Suppressor macrophage (primary cell): ENCODE data around the gene ATXN7L1.

ENCODE experiments used
- DNase-seq, 4 experiments: peaks; one replicate each; pipeline ENCODE4 v3.0.0-alpha.2; 2020 to 2022
- total RNA-seq, 17 experiments: gene quantifications; one replicate each; lab custom pipeline; 2026; ENCODE audit warnings: mixed read lengths in 6 of 17, inconsistent platforms in 3 of 17; lab: John Stamatoyannopoulos, UW

ATXN7L1 gene
- 9.2 to 91.0 (median 21.3) reads per million in 17 experiments for total RNA-seq

GRCh38 chr7:105876091-105876963, at the start of gene ATXN7L1:
TSS of gene ATXN7L1 (minus strand) at chr7:105876599. CDS start at chr7:105876558, 41 bp downstream.
- peak; percentile 95 to 97 (median 96) for DNase-seq

DNA sequence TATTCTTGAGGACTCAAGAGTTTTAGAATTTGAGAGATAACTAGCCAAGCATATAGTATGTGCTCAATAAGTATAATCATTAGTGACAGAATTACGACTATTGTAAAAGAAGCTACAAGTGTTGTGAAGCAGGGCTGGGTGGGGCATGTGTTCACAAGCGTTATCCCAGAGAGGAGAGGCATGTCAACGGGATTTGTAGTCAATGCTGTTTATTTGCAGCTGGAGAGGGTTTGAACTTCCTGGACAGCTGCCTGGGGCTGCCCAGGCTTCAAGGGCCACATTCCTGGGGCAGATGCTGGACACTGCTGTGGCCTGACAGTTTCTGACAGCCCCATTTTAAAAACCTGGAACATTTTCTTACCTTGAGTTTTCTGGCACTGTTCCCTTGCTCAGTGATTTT, 49.7 kb upstream of the ATXN7L1 start:
- DNase-seq: no peak

GRCh38 chr7:105924945-105925344, 48.5 kb upstream of the ATXN7L1 start:
- no peak for DNase-seq

DNA sequence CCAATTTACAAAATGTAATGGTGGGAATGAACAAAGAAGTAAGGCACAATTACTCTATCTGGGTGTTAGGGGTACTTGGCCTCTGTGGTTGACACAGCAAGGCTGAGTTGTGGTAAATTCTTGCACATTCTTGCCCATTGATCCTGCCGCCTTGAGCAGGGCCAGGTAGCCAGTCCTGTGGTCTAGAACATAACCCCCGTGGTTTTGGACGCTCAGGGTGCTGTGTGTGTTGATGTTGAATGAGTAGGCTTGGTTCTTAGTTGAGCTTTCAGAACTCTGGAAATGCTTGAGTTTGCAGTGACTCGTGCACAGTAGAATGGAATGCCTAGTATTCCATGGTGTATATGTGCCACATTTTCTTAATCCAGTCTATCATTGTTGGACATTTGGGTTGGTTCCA, 44.4 kb upstream of the ATXN7L1 start:
- no peak for DNase-seq

GRCh38 chr7:105917659-105918058, 41.3 kb upstream of the ATXN7L1 start:
- no peak for DNase-seq

- no peak for DNase-seq
Observed at GRCh38 chr7:105916603-105917002, 40.2 kb upstream of the ATXN7L1 start.

- DNase-seq: no peak
Observed at GRCh38 chr7:105913947-105914346, 37.5 kb upstream of the ATXN7L1 start.

GRCh38 chr7:105911961-105912575, 35.7 kb upstream of the ATXN7L1 start:
- no peak for DNase-seq

GRCh38 chr7:105910172-105910571, 33.8 kb upstream of the ATXN7L1 start:
- DNase-seq: no peak

GRCh38 chr7:105909742-105910141, 33.3 kb upstream of the ATXN7L1 start:
- DNase-seq: no peak

- DNase-seq: no peak
Observed at GRCh38 chr7:105907129-105907846, 30.9 kb upstream of the ATXN7L1 start.

GRCh38 chr7:105906695-105907094, 30.3 kb upstream of the ATXN7L1 start:
- no peak for DNase-seq

DNA sequence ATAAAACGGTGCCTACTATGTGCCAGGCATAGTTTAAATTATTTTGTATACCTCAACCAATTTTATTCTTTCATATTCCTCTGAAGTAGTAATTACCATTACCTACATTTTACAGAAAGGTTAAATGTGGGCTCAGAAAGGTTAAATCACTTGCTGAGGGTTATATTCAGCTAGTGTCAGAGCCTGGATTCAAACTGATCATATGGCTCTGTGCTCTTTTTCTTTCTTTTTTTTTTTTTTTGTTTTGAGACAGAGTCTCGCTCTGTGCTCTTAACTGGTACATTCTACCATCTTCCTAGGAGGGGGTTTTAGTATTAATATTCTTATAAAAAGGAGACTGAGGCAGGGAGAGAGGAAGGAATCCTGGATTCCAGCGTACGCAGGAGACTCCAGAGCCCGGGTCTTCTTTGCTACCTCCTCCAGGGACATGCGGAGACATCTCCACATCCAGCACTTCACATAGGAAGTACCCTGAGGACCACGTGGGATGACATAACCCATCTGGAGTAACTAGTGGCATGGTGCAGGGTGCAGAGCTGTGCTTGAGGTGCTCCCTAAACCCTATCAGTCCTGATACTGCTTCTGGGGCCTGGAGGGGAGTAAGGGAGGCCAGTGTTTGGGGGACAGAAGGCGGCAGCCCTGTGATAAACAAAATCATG, 29.6 kb upstream of the ATXN7L1 start:
- no peak for DNase-seq

DNA sequence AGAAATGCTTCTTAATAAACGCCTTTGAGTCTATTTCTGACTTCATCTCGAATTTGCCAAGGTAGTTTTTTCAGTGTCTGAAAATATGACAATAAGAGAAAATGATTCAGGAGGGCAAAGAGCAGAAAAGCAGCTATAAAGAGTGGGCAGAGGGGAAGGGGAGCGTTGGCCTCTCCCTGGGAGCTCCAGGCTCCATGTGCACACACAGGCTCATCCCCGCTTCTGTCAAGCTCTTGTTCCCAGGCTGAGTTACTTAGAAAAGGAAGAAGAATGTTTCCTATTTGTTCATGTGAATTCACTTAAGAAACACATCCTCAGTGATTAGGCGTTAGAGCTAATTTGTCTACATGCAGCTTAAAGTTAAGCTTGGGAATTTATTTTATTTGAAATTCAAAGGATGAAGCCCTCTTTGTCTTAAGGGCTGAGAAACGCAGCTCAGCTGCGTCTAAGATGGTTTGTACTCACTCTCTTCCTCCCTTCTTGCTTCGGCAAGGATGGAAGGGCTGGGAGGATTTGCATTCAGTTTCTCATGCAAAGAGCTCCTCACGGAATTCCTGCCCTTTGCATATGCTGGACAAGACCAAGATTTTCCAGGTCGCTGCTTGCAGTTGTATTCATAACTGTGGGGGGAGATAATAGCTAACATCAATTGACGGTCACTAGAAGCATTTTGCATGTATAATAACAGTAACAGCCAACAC, 29.0 kb upstream of the ATXN7L1 start:
- DNase-seq: no peak

DNA sequence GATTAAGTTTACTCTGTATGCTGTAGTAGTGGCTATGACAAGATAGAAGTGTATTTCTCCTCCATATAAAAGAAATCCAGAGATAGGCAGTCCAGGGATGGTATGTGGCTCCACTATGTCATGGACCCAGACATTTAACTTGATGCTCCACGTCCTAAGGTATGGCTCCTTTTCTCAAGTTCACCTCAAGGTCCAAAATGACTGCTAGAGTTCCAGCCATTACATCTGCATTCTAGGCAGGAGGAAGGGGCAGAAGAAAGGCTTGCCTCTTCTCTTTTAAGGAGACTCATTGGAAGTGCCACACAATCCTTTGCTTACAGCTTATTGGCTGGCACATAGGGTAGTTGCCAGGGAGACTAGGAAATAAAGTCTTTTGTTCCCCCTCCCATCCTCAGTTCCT, 27.7 kb upstream of the ATXN7L1 start:
- DNase-seq: no peak

- no peak for DNase-seq
Observed at GRCh38 chr7:105902325-105902911, 26.0 kb upstream of the ATXN7L1 start.

DNA sequence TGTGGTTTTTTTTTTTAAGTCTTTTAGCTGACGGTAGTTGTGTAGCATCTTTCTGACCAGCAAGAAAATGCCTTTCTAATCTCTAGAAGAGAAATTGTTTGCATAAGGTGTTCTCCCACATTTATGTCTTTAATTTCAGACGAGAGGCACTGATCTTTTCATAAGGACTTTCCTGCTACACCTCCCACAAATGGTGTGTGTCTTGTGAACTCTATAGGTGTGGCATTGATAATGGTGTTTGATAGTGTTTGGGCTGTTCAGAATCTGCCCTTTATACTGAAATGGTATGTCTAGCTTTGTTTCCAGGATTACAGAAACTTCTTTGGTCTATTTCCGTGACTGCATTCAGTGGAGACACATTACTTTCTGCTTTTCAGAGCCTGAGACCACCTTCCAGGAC, 21.6 kb upstream of the ATXN7L1 start:
- no peak for DNase-seq

DNA sequence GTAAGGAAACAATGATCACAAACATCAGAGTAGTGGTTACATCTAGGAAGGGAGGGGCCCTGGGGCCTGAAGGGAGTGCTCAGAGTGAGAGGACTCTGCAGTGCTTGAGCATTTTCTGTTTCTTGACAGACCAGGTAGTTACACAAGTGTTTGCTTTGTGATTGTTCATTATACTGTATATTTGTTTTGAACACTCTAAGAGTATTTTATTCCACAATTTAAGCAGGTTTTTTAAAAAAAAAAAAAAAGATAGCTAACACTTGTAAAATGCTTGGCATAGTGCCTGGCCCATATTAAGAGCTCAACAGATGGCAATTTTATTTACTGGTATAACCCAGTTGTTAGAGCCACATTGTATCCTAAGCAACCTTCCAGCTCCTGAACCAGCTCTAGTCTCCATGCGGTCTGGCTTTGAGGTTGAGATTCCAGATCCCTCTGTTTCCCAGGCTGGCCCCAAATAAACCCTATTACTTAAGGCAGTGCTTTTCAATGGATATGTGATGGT, 20.1 kb upstream of the ATXN7L1 start:
- no peak for DNase-seq

DNA sequence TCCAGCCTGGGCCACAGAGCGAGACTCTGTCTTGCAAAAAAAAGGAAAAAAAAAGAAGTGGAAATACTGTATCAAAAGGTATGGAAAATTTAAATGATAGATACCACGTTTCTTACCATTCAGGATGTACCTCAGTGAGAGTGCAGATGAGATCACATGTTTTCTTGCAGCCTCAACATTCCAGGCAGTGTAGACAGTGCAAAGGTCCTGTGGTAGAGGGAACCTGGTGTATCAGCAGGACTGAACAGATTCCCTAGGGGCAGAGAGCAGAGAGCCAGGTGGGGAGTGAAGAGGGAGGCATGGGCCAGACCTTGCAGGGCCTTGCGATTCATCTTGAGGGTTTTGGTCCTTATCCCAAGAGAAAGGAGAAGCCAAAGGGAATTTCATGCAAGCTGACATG, 17.7 kb upstream of the ATXN7L1 start:
- DNase-seq: no peak

DNA sequence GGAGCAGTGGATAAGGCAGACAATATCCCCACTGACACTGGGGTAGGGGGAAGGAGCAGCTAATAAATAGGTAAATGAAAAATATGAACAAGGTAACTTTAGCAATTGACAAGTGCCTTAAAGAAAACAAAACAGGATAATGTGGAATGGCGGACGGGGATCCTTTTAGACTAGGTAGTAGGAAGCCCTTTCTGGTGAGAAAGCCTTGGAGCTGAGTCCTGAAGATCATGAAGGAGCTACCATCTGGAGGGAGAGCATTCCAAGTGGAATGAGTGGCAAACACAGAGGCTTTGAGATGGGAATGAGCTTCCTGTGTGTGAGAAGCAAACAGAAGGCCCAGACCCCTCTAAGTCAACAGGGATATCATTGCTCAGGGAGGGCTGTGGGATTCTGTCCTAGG, 16.0 kb upstream of the ATXN7L1 start:
- no peak for DNase-seq

DNA sequence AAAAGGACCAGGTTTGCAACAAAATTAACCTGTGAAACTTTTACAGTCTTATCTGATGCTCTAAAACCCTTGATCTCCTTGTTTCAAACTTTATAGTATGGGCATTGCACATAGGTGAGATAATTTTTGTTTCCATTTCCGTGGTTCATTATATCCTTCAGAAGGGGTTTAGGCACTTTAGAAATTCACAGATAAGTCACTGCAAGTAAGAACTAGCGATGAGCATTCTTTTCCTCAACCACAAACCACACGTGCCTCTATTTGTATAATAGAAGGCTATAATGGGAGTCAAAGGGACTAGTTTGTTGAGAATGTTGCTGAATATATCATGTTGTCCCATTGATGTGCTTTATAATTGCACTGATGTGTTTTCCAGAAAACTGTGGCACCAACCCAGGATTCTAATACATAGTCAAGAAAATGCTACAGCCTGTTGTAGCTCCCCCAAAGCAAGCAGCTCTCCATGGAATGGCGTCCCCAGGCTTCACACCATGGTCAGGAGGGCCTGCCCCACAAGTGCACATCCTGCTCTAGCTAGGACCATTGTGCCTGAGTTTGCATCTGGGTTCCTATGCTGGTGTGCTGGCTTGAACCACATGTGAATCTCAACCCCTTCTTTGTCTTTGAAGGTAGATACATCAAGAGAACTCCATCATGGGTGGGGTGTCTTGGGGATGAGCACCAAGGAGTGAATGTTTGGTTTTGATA, 14.0 kb upstream of the ATXN7L1 start:
- DNase-seq: no peak
